NK-92 (cell line): Measurements from ENCODE around the gene NOPCHAP1.

Source experiments
- DNase-seq: peaks from one replicate; lab custom pipeline; 2025; ENCODE audit not compliant: unreplicated experiment; lab: John Stamatoyannopoulos, UW

The NOPCHAP1 gene

DNA sequence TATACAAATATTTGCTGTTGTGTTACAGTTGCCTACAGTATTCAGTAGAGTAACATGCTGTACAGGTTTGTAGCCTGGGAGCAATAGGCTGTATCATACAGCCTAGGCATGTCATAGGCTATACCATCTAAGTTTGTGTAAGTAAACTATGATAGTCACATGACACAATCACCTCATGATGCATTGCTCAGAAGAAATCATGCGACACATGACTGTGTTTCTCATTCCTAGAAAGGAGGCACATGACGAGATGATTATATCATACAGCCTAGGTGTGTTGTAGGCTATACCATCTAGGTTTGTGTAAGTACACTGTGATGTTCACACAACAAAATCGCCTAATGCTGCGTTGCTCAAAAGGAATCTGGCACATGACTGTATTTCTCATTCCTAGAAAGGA is 31.9 kb downstream of the NOPCHAP1 start:
- no peak for DNase-seq

DNA sequence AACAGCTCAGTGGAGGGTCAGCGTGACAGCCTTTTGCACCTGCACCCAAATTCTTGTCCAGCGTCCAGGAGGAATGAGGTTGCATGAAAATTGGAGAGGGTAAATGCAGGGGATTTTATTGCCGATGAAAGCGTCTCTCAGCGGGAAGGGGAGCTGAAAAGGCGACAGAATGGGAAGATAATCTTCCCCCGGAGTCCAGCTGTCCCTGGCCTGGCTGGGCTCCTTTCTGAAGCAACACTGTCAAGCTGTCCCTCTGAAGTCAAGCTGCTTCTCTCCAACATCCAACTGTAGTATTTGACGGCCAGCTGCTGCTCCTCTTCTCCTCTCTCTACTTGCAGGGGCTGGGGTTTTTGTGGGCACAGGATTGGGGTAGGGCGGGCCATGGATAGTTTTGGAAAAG is 32.7 kb downstream of the NOPCHAP1 start:
- no peak for DNase-seq

DNA sequence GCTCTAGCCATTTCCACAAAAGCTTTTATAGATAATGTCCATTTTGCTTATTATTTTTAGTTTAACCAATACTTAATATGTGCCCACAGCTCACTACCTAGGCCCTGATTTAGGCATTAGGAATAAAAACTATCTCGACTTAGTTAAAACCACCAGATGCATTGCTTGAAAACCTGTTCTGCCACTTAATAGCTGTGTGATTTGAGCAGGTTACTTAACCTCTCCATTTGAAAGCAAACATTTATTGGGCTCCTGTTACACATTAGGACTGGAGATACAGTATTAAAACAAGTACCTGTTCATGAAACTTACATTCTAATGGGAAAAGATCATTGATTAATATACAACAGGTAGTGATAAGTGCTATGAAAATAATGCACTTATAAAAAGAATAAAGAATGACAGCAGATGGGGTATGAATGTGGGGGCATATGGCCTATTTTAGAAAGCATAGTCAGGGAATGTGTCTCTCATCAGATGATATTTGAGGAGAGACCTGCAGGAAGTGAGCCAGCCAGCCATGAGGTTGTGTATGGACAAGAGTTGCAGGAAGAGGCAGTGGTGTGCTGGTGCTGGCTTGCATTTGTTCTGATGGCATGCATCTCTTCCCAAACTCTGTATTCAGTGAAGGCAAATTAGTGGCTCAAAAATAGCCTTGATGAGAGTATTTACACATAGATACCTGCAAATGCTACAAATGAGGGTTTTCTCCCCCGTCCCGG is 34.3 kb downstream of the NOPCHAP1 start:
- no peak for DNase-seq

DNA sequence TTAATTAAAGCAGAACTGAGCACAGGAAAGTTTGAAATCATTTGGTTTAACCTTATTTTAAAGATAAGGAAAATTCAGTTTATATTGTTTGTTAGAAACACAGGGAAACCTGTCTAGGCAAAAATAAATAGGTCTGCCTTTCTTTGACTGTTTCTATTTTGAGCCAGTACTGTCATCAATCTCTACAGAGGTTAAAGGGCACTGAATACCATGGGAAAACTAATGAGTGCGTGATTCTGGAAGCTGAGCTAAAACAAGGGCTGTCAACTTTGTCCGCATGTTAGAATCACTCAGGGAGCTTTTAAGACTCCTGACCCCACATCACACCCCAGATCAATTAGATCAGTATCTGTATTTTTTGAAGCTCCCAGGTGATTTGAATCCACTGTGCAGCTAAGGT is 38.8 kb downstream of the NOPCHAP1 start:
- no peak for DNase-seq

DNA sequence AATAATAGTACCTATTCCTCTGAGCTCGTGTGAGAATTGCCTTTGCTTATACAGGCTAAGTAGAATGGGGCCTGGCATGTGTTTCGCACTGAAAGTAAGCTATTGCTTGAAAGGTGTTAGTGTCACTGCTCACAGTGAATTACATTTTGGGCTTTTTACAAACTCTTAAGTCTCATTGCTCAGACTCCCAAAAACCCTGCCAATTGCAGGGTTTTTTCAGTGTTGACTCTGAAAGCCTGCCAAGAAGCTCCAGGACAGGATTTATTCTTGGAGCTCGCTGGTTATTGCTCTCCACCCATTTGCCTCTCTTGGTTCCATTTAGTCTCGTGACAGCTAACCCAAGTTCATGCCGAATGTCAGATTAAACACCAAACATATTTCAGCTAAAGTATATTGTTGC is 39.8 kb downstream of the NOPCHAP1 start:
- DNase-seq = no peak

DNA sequence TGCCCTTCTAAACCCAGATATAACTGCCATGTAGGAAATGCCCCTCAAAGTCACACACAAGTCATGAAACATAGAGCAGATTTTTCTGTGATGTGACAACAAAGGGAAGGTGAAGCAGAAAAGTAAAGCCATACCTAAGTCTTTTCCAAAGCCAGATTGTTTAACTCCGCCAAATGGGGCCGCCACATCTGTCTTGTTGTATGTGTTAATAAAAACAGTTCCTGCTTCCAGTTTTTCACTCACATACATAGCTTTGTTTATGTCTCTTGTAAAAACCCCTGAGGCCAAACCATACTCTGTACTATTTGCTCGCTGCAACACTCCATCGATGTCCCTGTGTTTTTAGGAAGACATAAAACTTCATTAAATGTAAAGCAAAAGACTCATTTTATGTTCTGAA is 40.3 kb downstream of the NOPCHAP1 start:
- no peak for DNase-seq

DNA sequence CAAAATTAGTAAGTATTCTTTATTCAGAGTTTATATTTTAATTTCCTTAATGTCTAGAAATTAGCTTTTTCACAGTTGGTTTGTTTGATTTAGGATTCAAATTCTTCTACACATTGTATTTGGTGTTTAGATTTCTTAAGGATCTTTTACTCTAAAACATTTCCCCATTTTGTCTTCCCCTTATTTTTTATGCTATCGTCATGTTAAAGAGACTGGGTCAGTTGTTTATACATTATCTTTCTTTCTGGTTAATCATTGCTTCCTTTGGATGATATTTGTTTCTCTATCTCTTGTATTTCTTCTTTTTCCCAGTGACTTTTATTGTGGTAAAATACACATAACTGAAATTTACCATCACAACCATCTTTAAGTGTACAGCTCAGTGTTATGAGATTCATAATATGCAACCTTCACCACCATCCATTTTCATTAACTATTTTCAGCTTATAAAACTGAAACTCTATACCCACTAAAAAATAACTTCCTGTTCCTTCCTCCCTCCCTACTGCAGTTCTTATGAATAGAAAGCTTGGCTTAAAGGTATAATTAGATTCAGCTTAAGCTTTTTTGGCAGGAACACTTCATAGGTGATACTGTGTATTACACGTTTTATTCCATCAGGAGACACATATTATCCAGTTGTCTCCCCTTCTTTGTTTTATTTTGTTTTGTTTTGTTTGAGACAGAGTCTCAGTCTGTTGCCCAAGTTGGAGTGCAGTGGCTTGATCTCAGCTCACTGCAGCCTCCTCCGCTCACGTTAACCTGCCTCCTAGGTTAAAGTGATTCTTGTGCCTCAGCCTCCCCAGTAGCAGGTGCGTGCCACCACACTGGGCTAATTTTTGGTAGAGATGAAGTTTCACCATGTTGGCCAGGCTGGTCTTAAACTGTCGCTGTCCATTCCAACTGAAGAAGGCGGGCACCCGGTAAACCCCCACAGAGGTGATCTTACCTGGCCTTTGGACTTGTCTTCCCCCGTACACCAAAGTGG is 45.0 kb downstream of the NOPCHAP1 start:
- DNase-seq = no peak

DNA sequence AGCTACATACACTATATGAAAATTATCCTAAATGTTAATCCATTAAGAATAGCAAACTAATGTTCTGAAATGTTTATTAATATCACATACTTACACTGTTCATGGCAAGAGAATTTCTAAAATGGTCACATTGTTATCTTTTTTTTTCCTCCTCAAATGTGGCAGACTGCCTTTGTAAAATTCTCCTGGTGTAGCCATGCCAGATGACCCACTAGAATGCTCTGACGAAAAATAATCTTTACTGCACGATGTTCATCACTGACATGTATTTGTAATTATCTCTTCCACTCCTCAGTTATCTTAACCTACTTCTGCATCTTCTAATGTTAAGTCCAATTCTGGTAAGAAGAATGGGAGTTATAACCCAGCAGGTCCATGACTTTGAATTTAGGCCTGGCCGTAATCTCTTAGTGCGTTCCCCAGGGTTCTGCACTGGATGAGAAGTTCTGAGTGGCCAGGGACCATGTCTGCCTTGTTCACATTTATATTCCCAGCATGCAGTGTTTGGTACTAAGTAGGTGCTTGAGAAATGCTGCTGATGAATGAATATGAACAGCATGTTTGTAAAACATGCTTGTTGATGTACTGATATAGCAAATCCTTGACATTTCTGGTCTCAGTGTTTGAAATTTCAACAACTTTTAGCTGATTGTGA is 46.7 kb downstream of the NOPCHAP1 start:
- no peak for DNase-seq

DNA sequence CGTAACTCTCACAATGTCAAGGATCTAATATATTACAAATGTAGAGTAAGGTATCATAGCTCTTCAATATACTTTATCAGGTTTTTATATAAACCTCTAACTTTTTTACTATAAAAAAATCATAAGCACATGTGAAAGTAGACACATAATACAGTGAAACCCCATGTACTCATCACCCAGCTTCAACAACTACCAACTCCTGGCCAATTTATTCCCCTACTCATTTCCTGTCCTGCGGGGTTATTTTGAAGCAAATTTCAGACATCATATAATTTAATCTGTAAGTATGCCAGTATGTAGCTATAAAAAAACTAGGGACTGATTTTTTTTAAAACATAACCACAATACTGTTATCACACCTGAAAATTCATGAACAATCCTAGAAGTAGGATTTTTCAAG is 47.7 kb downstream of the NOPCHAP1 start:
- DNase-seq = no peak
